Measurements from ENCODE around the gene TPD52L2.
"Not testable (repeated sequence)": the region's sequence is repeated elsewhere in the genome, so short reads cannot be mapped to it uniquely, and the experiment has no call there.

The TPD52L2 gene

GRCh38 chr20:63855363-63856097 is 9.5 kb upstream of the TPD52L2 start:
- DNase-seq (ENCODE audit: low read depth), result no peak

- no peak for DNase-seq (ENCODE audit: low read depth)
Observed at GRCh38 chr20:63856098-63856511, 9.0 kb upstream of the TPD52L2 start.

DNA sequence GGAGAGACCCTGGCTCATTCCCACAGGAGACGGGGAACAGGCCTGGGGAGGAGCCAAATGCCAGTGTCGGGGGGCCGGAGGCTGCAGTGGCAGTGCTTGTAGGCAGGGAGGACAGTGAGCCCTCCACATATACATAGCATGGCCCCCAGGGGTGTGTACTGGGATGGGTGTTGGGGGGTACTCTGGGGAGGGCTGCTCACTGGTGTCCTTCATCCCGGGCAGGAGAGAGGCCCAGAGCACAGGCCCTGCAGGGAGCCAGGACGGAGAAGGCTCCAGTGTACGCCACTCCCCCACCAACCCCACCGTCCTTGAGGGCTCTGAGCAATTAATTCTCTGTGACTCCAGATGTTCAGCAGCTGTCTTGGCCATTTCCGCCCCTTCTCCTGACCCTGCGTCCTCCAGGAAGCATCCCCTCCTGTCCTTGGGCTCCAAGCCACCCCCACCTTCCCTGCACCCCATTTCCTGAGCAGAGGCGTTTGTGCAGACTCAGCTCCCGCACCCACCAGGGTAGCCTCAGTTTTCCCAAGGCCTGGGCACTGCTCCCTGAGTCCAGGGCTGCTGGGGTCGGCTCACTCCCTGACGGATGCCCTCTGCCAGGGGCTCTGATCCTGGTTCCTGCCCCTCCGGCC is 7.2 kb upstream of the TPD52L2 start:
- DNase-seq (ENCODE audit: low read depth), result no peak

DNA sequence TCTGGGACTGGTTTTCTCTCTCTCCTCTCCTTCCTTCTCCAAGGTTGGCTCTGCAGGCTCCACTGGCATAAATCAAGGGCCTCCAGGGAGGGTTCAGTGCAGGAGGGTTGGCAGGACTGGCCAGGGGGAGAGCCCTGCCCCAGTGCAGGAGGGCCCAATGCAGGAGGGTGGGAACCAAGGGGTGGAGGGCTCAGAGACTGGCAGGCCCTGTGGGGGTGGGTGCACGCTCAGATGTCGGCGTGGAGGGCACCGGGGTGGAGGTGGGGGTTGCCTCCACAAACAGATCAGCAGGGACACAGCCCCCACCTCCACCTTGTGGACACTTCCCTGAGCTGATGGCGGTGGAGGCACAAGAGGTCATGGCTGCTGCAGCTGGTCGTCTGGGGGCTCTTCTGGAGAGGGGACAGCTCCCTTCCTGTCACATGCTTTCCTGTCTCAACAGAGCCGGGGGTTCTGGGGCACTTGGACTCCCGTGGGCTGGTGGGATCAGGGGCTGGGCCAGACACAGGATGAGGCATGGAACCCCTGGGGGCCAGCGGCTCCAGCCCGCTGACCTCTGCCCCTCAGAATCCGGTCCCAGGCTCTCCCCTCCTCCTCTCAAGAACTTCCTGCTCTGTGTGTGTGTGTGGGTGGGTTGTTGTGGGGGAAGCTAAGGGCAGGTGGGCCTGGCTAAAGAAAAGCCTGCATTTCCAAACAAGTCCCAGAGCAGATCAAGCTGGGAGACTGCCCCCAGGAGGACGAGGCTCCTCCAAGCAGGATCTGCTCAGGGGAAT is 6.5 kb upstream of the TPD52L2 start:
- DNase-seq (ENCODE audit: low read depth), result no peak

- no peak for DNase-seq (ENCODE audit: low read depth)
Observed at GRCh38 chr20:63859166-63859699, 5.8 kb upstream of the TPD52L2 start.

- no peak for DNase-seq (ENCODE audit: low read depth)
Observed at GRCh38 chr20:63860325-63861051, 4.6 kb upstream of the TPD52L2 start.

- no peak for DNase-seq (ENCODE audit: low read depth)
Observed at GRCh38 chr20:63861365-63861934, 3.6 kb upstream of the TPD52L2 start, which contains the start of gene ABHD16B. Gene ABHD16B, plus strand, starts transcription at chr20:63861498. Its CDS starts 43 bp downstream, at chr20:63861541.

DNA sequence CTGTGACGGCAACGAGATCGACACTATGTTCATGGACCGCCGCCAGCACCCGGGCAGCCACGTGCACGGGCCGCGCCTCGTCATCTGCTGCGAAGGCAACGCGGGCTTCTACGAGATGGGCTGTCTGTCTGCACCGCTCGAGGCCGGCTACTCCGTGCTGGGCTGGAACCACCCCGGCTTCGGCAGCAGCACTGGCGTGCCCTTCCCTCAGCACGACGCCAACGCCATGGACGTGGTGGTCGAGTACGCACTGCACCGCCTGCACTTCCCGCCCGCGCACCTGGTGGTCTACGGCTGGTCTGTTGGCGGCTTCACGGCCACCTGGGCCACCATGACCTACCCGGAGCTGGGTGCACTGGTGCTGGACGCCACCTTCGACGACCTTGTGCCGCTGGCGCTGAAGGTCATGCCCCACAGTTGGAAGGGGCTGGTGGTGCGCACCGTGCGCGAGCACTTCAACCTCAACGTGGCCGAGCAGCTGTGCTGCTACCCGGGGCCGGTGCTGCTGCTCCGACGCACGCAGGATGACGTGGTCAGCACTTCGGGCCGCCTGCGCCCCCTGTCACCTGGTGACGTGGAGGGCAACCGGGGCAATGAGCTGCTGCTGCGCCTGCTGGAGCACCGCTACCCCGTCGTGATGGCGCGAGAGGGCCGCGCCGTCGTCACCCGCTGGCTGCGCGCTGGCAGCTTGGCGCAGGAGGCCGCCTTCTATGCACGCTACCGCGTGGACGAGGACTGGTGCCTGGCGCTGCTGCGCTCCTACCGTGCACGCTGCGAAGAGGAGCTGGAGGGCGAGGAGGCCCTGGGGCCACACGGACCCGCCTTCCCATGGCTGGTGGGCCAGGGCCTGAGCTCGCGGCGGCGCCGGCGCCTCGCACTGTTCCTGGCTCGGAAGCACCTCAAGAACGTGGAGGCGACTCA is 2.8 kb upstream of the TPD52L2 start:
- DNase-seq (ENCODE audit: low read depth), result no peak

DNA sequence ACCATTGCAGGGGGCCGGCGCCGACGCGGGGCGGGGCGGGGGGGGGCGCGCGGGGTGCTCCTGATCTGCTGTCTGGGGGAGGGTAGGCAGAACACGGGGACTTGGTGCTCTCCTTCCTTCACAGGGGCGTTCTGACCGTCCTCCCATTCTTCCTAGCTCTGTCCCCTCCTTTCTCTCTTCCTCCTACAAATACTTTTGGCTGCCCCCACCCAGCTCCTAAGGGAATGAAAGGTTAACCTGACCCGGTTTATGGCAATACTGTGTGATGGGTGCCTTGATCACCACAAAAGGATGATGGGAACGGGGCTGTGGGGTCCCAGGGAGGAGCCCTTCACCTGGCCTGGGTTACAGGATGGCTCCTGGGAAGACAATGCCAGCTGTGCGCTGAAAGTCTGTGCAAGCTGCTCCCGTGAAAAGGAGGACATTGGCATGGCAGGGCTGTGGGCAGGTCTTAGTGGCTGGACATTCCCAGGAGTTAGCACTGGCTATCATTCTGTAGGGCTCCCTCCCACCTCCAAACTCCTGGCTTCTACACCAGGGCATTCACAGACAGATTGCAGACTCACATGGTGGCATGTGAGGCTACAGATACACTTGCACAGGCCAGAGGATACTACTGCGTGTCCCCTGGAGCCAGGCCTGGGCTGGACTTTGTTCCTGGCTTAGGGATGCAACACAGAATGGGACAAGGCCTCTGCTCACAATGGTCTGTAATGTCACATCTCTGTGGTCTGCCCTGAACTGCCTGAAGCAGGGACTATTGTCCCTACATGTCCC is 1.9 kb upstream of the TPD52L2 start:
- no peak for DNase-seq (ENCODE audit: low read depth)

- DNase-seq (ENCODE audit: low read depth), result peak; percentile 68
Observed at GRCh38 chr20:63863798-63864544, 1.1 kb upstream of the TPD52L2 start.

DNA sequence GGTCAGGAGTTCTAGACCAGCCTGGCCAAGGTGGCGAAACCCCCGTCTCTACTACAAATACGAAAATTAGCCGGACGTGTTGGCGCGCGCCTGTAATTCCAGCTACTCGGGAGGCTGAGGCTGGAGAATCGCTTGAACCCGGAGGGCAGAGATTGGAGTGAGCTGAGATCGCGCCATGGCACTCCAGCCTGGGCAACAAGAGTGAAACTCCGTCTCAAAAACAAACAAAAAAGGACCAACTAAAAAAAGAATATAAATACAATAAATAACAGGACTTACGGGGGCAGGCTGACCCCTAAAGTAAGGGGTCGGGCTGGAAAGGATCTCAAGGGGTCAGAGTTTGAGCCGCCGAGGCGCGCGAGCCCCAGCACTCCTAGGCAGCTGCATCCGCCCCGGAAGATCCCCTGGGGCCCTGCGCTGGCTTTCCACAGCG is 509 bp upstream of the TPD52L2 start:
- no peak for DNase-seq (ENCODE audit: low read depth)

- not testable (repeated sequence) for DNase-seq (ENCODE audit: low read depth)
Observed at GRCh38 chr20:63867042-63867441, 2.0 kb downstream of the TPD52L2 start.

DNA sequence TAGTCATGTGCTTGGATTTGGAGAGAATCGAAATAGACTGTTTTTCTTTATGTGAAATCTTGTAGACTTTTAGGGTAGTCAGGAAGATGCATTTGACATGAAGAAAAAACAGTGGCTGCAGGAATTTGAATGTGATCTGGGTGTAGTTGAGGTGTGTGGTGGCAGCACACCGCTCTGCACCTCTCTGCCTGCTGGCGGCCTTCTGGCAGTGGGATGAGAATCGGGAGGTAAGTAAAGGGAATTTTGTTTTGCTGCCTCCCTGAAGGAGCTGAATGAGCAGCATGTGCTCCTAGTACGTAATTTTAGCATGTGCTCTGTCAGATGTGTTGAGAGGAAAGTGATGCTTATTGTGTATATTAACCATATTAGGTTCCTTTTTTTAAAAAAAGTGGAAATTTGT is 3.2 kb downstream of the TPD52L2 start:
- no peak for DNase-seq (ENCODE audit: low read depth)

DNA sequence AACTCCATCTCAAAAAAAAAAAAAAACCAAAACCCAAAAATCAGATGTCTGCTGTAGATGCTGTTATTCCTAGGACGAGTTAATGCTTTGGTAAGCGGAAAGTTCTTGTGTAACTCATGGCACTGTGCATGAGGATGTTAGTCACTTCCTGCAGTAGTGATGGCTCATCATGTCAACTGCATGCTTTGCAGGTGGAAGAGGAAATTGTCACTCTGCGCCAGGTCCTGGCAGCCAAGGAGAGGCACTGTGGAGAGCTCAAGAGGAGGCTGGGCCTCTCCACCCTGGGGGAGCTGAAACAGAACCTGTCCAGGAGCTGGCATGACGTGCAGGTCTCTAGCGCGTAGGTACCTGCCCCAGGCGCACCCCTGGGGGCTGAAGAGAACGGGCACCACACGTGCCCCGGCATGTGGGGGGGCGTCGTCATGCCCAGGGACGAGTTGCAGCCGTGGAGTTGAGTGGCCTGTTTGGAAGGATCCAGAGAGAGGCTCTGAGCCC is 8.5 kb downstream of the TPD52L2 start:
- DNase-seq (ENCODE audit: low read depth), result no peak

- not testable (repeated sequence) for DNase-seq (ENCODE audit: low read depth)
Observed at GRCh38 chr20:63874241-63874640, 9.2 kb downstream of the TPD52L2 start.

GRCh38 chr20:63876489-63877036 is 11.5 kb downstream of the TPD52L2 start:
- no peak for DNase-seq (ENCODE audit: low read depth)

GRCh38 chr20:63877755-63878470 is 12.8 kb downstream of the TPD52L2 start:
- DNase-seq (ENCODE audit: low read depth), result no peak
